Neural crest cell (in vitro differentiated cells): Measurements from ENCODE around the gene TRIP12. TPM values are rescaled to one million over a fixed set of nuclear protein-coding genes. Genes with fewer than 3 reads are reported as not detected.

ENCODE experiments used
- DNase-seq: peaks from one replicate; pipeline ENCODE4 v3.0.0; 2021; ENCODE audit warnings: low read depth, mixed read lengths, low spot score
- H3K27ac Mint-ChIP-seq: one replicate; pipeline ENCODE4 v1.8.0; 2021; ENCODE audit warnings: mild to moderate bottlenecking, mixed read lengths; ENCODE audit not compliant: unreplicated experiment
- H3K27me3 Mint-ChIP-seq: 2 replicates; pipeline ENCODE4 v1.8.0; 2021; ENCODE audit warnings: low read depth, mild to moderate bottlenecking, mixed read lengths
- H3K36me3 Mint-ChIP-seq: 2 replicates; pipeline ENCODE4 v1.8.0; 2021; ENCODE audit warnings: low read depth, mild to moderate bottlenecking, mixed read lengths
- H3K4me1 Mint-ChIP-seq: 2 replicates; pipeline ENCODE4 v1.8.0; 2021; ENCODE audit warnings: mixed read lengths
- H3K4me3 Mint-ChIP-seq: one replicate; pipeline ENCODE4 v1.8.0; 2021; ENCODE audit warnings: mild to moderate bottlenecking, mixed read lengths
- H3K9me3 Mint-ChIP-seq: 2 replicates; pipeline ENCODE4 v1.8.0; 2021; ENCODE audit warnings: mixed read lengths
- total RNA-seq: library from RNA; stranded (reverse); gene quantifications from 2 replicates; pipeline ENCODE4 v1.2.1, GENCODE V29; 2021
- TF ChIP-seq, protein P1 (sequence below): fragments of 200-600 bp; sonication (generic); conservative IDR thresholded peaks from 2 replicates; pipeline ENCODE4 v1.5.0; 2021; ENCODE audit warnings: antibody characterized with exemption, mild to moderate bottlenecking

The TRIP12 gene
- total RNA-seq, 1 donor from 2014 or later: 222 TPM

DNA sequence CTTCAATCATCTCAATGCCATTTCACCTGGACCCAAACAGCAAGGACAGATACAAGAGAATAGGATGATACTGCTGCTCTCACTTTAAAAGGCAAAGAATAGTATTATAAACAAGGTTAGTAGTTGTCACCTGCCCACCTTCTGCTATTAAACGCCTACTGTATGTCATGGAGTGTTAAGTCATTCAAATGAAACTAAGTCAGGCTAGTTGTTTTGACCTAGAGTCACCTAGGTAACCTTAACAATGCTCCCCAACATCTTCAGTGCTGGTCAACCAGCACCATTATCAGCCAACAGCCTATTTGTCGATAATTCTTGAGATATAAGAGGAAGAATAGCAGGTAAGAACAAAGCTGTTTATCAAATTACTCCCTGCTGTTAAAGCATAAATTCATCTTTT lies 39.2 kb downstream of the TRIP12 start:
- Mint-ChIP-seq H3K4me1 (peaks cover 5% of the 10 kb centered on the region), H3K9me3 (no peaks in the 10 kb centered on the region), H3K27ac (no peak overlapping the region), H3K36me3 (peaks cover 5% of the 10 kb centered on the region), H3K27me3 (no peaks in the 10 kb centered on the region), H3K4me3 (no peak overlapping the region)
- DNase-seq: no peak
- TF ChIP-seq, protein P1, sequence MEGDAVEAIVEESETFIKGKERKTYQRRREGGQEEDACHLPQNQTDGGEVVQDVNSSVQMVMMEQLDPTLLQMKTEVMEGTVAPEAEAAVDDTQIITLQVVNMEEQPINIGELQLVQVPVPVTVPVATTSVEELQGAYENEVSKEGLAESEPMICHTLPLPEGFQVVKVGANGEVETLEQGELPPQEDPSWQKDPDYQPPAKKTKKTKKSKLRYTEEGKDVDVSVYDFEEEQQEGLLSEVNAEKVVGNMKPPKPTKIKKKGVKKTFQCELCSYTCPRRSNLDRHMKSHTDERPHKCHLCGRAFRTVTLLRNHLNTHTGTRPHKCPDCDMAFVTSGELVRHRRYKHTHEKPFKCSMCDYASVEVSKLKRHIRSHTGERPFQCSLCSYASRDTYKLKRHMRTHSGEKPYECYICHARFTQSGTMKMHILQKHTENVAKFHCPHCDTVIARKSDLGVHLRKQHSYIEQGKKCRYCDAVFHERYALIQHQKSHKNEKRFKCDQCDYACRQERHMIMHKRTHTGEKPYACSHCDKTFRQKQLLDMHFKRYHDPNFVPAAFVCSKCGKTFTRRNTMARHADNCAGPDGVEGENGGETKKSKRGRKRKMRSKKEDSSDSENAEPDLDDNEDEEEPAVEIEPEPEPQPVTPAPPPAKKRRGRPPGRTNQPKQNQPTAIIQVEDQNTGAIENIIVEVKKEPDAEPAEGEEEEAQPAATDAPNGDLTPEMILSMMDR: no peak

GRCh38 chr2:229880892-229881586 lies 40.8 kb downstream of the TRIP12 start:
- Mint-ChIP-seq H3K4me1 (peaks cover 5% of the 10 kb centered on the region), H3K36me3 (peaks cover 5% of the 10 kb centered on the region), H3K27ac (no peak overlapping the region), H3K27me3 (no peaks in the 10 kb centered on the region), H3K9me3 (no peaks in the 10 kb centered on the region), H3K4me3 (no peak overlapping the region)
- no peak for DNase-seq
- TF ChIP-seq, protein P1: no peak

- DNase-seq: no peak
- Mint-ChIP-seq H3K4me1 (peaks cover 8% of the 10 kb centered on the region), H3K27me3 (no peaks in the 10 kb centered on the region)
Measured at GRCh38 chr2:229879191-229879950, 42.4 kb downstream of the TRIP12 start.

DNA sequence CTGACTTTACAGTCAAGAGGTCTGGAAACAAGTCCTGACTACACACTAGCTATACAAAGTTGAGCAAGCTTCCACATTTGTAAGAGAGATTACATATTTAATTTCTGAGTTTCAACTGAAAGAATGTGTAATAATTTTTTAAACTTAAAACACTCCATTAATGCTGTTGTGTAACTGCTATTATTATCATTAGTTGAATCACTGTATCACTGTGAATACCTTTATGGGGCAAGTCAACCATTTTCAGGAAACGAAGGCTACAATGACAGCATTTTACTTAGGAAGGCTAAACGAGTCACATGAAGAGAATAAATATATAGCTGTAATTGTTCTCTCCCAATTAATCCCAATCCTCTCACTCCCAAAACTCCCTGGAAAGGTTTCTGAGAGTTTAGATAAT lies 46.3 kb downstream of the TRIP12 start:
- no peaks in the 10 kb centered on the region for H3K9me3 Mint-ChIP-seq
- H3K4me1 Mint-ChIP-seq: peaks cover 10% of the 10 kb centered on the region
- DNase-seq: no peak
- H3K27me3 Mint-ChIP-seq: no peaks in the 10 kb centered on the region
- TF ChIP-seq, protein P1: no peak
- H3K4me3 Mint-ChIP-seq: no peak overlapping the region
- no peak overlapping the region for H3K27ac Mint-ChIP-seq
- peaks cover 7% of the 10 kb centered on the region for H3K36me3 Mint-ChIP-seq

More at GRCh38 chr2:229879191-229879950, 42.4 kb downstream of the TRIP12 start:
- H3K4me3 Mint-ChIP-seq: no peak overlapping the region
- TF ChIP-seq, protein P1: no peak
- H3K9me3 Mint-ChIP-seq: no peaks in the 10 kb centered on the region
- no peak overlapping the region for H3K27ac Mint-ChIP-seq
- H3K36me3 Mint-ChIP-seq: peaks cover 5% of the 10 kb centered on the region

- TF ChIP-seq, protein P1: no peak
- peaks cover 10% of the 10 kb centered on the region for H3K4me1 Mint-ChIP-seq
- H3K9me3 Mint-ChIP-seq: no peaks in the 10 kb centered on the region
- H3K27me3 Mint-ChIP-seq: no peaks in the 10 kb centered on the region
- DNase-seq: no peak
- no peak overlapping the region for H3K4me3 Mint-ChIP-seq
- H3K27ac Mint-ChIP-seq: no peak overlapping the region
- H3K36me3 Mint-ChIP-seq: peaks cover 12% of the 10 kb centered on the region
Measured at GRCh38 chr2:229874647-229875046, 47.2 kb downstream of the TRIP12 start.
